ENCODE data around the gene CTRL.
"Not testable (repeated sequence)": the region's sequence is repeated elsewhere in the genome, so short reads cannot be mapped to it uniquely, and the experiment has no call there.

CTRL gene

DNA sequence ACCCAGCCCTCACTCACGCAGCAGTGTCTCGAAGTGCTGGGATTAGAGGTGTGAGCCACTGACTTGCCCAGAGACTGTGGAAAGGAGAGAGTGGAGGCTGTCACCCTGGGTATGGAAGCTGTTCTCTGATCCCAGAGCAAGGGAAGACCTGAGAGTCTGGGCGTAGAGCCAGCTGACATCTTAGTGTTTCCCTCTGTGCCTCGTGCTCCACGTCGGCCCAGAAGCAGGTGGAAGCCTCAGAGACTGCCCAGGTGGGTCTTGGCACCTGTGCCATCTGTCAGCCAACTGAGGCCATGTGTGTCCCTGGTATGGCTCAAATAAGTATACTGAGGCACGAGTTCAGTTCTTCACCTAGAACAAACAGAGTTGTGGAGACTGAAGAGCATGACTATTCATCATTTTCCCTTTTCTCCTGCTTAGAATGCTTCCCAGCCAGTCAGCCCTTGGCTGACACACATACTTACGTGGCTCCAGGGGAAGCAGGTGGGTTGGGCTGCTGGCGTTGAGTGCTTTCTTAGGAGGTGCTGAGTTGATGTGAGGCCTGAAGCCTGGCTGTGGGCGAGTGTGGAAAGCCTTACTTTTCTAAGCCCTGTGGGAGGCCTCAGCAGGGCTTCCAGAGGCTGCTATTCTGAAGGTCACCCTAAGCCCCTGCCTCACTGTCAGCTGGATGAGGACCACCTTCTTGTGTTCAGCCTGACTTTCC, 8.1 kb downstream of the CTRL start:
- DNase-seq = no peak

DNA sequence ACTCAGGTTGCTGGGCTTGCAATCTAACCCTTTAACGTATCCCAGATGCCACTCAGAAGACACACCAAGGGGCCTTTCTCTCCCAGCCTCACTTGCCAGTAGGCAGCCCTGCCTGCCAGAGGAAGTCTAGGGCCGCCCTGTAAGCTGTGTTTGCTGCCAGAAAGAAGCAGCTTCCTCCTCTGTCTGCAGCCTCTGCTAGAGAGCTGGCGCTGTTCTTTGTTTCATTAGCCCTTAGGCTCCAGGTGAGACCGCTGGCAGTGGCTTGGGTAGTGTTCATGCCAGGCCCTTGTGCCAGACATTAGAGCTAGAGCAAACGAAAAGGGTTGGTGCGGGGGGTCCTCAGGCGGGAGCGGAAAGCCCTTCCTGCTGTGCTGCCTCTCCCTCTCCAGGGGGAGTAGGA, 8.9 kb downstream of the CTRL start:
- DNase-seq = no peak

DNA sequence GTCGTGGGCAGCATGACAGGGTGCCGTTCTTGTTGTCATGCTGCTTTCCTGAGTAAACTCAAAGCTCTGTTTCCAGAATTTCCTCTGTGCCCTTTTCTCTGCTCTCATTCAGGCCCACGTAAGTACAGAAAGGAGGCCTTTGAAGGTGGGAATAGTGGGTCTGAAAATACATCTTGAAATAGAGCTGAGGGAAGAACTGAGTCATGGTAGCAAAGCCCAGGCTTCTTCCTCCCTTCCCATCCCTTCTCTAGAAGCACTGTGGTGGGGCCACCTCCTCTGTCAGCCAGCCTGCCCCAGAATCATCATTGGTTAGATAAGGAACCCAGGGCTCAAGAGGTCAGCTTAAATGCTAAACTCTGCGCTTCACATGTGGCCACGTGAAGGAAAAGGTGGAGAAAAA, 9.4 kb downstream of the CTRL start:
- no peak for DNase-seq

DNA sequence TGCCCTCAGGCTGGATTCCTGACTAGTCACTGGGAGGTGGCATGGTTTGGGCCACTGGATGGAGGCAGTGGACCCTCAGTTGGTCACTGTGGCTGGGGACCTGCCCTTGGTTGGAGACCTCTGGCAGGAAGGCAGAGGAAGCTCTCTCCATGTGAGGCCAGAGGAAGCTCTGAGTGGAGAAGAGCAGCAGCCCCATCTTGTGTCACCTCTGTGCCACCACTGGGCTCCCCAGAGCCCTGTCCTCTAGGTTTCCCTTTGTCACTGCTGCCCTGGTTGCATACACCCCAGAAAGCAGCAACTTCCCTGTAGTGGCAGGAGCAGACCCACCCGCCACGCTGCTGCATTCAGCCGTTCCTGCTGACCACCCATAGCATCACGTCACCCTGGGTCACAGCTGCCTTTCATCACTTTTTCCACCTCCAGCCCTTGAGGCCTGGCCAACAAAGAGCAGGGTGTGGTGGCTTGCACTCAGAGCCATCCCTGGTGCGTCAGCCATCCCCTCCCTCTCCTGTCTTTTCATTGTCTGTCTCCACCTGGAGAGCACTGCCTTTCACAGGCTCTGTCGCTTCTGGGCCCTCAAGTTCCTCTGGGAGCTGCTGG, 11.9 kb downstream of the CTRL start:
- DNase-seq = no peak

DNA sequence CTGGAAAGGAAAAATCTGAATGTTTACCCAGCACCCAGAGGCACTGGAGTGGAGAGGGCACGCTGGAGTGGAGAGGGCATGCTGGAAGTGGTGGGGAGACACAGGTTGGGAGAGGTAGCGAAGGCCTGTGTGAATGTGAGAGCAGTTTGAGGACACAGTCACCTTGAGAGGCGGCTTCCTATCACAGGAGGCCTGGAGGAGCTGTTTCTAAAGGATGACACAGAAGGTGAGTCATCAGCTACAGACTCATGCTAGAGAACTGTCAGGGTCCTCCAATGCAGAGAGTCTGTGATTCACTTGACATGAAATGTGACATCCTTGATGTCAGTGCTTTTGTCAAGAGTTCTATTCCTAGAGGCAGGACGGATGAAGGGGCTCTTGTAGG, 13.8 kb downstream of the CTRL start:
- DNase-seq = no peak

DNA sequence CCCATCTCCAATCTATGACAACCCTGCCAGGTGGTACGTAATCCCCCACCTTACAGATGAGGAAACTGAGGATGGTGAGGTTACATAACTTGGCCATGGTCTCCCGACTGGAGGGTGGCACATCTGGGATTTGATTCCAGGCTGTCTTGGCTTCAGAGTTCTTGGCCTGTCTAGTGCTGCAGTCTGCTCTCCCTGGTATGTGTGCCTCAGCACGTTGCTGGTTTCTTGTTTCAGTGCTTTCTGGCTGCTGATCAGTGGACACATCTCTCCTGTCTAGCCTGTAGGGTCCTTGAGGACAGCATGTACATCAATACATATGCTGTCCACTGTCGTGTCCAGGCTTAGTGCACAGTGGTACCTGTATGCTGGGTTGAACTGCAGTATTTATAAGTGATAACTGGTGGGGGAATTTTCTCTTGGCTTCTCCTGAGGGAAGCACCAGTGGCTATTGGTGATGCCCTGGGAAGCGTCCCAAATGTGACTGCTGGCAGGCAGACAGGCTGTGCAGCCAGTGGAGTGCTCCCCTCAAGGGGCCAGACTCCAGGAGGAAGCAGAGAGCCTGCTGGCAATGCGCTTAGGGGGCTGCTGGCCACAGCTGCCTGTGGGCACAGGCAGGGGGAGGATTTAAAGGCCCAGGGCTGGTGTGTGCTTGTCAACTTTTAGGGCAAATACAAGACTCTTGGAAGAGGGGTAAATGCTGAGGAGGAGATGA, 14.4 kb downstream of the CTRL start:
- no peak for DNase-seq

DNA sequence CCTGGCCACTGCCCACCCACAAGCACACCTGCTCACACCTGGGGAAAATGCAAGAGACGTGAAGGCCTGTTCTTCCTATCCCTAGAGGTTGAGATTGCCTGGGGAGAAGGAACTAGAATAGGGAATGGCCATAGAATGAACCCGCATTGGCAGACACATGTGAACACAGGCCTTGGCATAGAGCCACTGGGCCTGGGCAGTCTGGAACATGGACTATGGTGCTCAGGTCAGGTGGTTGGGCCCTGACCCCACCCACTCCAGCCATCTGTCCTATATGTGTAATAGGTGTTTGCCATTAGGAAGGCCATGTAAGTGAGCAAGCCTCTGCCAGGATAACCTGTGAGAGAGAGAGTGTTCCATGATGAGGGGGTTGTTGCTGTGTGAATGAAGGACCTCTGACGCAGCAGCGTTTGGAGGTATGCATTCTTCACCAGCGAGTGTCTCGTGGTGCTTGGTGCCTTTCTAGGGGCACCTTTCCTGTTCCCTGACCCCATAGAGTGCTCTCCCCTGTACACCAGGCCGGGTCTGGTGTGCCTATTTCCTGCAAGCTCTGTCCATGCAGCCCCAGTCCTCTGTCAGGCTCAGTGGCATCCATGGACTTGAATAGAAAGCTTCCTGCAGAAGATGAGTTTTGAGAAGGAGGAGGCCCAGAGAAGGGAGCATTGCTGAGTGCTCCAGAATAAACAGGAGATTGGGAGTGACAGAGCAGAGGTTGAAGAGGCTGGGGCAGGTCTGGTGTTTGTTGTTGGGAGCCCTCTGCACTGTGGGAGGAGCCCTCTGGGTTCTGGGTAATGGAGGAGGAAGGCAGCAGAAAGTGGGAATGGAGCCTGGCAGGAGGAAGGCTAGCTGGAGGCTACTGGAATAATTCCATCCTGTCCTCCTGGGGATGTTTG, 15.6 kb downstream of the CTRL start:
- no peak for DNase-seq

DNA sequence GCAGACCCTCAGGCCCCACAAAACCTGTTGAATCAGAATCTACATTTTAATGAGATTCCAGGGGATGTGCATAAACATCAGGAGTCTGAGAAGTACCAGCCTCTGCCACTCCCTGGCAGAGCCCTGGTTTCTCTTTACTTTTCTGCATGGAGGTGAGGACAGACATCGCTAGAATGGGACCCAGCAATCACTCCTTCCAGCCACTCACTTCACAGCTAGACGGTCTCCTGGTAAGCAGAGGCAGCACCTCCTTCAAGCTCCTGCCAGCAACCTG, 16.2 kb downstream of the CTRL start:
- DNase-seq = not testable (repeated sequence)

DNA sequence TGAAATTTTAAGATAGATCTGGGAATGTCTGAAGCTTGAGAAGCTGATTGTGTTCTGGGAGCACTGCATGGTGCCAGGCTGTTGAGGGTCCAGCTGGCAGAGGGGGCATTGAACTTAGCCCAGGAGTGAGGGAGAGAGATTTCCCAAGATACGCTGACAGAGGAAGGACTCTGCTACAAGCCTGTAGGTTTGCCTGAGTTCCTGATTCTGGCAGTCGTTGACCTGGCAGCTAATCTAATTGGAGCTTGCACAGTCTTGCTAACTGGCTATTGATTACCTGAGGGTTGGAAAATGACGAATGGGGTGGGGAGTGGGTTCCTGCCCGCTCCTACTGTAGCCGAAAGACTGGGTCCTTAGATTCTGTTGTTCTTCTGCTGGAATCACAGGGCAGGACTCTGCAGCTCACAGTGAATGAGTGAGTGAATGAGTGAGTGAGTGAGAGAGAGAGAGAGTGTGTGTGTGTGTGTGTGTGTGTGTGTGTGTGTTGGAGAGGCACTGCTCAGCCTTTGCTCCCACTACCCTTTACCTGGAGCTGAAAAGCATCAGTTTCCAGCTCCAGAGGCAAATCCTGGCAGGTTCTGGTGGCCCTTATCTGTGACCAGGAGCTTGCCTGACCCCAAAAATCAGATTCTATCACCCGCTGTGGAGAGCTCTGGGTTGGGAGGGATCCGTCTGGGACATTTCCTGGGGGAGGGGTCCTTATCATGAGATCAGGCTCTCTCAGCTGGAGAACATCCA, 16.7 kb downstream of the CTRL start:
- DNase-seq = no peak

DNA sequence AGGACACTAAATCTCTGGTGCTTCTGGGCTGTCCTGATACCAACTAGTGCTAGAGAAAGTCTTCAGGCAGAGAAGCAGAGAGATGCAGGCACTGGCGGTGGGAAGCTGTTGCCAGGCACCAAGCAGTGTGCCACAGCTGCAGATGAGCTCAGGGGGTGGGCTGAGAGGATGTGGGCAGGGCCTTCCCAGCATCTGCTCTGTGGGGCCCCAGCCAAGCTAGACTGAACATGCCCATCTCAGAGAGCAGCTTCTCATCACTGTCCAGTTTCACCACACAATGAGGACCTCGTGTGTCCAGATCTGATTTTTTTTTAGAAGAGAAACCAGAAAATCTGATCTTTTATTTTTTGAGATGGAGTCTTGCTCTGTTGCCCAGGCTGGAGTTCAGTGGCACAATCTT, 21.5 kb downstream of the CTRL start:
- DNase-seq = no peak

DNA sequence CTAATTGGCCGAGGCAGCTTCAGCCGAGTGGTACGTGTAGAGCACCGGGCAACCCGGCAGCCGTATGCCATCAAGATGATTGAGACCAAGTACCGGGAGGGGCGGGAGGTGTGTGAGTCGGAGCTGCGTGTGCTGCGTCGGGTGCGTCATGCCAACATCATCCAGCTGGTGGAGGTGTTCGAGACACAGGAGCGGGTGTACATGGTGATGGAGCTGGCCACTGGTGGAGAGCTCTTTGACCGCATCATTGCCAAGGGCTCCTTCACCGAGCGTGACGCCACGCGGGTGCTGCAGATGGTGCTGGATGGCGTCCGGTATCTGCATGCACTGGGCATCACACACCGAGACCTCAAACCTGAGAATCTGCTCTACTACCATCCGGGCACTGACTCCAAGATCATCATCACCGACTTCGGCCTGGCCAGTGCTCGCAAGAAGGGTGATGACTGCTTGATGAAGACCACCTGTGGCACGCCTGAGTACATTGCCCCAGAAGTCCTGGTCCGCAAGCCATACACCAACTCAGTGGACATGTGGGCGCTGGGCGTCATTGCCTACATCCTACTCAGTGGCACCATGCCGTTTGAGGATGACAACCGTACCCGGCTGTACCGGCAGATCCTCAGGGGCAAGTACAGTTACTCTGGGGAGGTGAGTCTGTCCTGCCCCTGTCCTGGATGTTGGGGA, 22.5 kb downstream of the CTRL start:
- DNase-seq = no peak

DNA sequence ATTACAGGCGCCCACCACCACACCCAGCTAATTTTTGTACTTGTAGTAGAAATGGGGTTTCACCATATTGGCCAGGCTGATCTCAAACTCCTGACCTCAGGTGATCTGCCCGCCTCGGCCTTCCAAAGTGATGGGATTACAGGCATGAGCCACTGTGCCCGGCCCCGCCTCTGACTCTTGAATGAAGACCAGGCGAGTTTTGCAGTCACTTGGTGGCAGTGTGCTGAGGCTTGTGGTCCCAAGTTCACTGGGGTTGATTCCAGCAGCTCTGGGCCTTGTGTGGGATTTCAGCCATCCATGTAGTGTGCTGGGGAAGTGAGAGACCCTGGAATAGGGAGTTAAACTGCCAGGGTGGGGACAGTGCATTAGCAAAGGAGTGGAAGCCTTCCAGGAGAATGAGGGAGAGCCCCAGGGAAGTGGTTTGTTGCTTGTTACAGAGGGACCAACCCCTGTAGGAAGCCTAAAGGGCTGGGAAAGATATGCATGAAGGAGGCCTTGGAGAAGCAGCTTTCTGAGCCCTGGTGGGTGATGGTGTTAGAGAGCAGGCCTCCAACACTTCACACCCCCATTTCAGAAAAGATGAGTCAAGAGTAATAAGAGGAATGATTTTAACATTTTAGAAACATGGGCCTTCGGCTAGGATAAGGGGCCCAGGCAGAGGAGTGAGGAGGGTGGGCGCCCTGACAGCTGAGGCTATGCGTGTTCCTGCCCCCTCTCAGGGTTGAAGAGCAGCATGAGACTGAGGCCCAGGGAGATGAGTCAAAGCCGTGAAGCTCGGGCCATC, 24.1 kb downstream of the CTRL start:
- DNase-seq = no peak

DNA sequence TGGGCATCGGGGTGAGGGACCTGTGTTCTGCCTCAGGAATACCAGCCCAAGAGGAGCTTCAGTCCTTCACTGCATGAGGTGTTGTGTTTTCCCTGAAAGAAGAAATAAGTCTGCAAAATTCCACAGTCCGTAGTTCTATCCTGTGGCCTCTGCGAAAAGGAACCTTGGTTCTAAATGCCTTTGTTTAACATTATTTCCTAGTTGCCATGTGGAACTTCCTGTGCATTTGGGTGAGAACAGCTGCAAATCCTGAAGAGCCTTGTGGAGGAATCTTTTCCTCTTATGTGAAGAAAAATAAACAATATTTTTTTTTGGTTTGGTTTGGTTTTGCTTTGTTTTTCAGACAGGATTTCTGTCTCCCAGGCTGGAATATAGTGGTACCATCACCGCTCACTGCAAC, 28.8 kb downstream of the CTRL start:
- no peak for DNase-seq

DNA sequence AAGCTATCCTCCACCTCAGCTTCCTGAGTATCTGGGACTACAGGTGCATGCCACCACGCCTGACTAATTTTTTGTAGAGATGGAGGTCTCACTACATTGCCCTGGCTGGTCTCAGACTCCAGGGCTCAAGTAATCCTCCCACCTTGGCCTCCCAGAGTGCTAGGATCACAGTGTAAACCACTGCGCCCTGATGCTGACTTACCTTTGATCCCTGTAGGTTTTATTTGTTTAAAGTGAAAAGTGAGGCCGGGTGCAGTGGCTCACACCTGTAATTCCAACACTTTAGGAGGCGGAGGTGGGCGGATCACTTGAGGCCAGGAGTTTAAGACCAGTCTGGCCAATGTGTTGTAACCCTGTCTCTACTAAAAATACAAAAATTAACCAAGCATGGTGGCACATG, 29.9 kb downstream of the CTRL start:
- no peak for DNase-seq

DNA sequence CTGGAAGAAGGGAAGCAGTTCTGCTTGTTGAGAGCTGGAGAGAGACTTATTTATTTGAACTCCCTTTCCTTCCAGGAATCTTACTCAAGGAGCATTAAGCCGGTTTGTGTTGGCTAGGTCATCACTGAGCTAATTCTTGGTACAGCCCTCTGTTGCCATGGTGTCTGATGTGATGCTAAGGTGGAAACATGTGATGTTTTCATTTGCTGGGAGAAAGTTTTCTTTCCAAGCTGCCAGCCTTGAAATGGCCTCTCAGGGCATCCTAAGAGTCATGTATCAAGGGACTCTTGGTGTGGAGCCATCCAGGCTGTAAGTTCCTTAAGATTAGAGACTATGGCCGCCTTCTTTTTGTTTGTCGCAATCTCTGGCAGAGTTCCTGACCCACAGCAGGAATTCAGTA, 34.4 kb downstream of the CTRL start:
- DNase-seq = no peak

DNA sequence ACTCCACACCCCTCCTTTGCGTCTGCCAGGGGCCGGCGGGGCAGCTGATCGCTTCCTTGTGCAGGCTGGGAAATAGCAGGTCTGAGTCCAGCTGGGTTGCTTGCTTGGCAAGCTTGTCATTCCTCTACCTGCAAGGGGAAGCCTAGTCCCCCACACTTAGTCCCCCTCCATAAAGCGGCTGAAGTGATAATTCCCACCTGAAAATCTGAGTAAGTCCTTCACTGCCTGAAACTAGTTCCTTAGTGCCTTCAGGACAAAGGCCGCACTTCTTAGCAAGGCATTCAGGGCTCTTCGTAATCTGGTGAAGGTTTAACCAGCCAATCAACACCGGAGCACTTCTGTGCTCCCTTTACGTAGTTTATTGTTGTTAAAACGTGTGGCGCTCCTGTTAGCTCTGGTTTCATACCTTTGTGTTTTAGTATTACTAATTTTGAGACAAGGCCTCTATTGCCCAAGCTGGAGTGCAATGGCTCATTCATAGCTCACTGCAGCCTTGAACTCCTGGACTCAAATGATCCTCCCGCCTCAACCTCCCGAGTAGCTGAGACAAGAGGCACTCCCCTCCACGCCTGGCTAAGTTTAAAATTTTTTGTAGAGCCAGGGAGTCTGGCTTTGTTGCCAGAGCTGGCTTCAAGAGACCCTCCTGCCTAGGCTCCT, 37.8 kb downstream of the CTRL start:
- DNase-seq = no peak

DNA sequence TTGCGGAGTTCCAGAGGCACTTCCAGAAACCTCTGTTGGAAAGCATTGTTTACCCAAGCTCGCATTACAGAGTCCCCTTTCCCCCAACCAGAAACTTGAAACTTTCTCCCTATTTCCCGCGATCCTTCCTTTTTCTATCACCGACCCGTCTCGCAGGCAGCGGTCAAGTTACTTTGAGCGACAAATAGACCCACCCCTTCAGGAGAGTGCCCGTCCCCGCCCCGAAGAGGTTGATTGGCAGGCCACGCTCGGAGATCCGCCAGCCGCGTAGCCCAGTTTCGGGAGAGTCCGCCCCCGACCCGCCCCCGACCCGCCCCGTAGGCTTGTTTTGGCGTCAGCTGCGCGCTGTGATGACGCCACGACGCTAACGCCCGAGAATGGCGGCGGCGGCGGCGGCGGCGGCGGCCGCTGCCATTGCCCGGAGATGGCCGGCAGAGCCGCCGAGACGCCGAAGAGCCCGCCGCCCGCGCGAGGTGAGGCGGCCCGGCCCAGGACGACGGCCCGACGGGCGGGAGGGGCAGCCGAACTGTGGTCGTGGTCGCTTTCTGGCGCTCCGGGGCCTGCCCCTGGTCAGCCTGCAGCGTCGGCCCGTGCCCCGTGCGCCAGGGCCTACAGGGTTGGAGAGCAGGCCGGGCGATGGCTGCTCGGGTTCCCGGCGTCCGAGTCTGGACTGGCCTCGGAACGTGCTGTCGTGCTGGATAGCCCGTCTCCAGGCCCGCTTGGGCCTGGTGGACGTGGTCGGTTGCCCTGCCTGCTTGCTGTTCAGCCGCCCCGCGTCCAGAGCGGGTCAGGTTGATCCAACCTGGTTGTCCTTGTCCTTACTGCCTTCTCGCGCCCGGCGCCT, 38.5 kb downstream of the CTRL start, which contains the start of gene PSKH1:
TSS of gene PSKH1 (plus strand) at position 356 of the 844 bp plus-strand sequence. CDS start 15,496 bp downstream, outside the sequence.
- DNase-seq = peak; percentile 95

DNA sequence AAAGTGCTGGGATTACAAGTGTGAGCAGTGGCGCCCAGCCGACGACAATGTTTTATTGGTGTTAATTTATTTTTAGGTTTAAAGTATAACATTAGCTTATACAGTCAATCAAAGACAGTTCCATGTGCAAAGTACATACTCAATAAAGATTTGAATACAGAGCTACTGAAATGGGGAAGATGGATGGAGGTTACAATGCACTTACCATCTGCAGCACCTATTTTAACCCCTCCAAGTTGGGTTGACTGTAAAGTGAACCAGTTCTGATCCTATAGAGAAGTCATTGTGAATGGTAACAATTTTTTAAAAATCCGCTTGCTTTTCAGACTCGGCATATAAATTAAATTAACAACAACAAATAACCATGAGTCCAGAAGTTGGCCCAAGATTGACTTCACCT, 39.3 kb downstream of the CTRL start:
- no peak for DNase-seq

DNA sequence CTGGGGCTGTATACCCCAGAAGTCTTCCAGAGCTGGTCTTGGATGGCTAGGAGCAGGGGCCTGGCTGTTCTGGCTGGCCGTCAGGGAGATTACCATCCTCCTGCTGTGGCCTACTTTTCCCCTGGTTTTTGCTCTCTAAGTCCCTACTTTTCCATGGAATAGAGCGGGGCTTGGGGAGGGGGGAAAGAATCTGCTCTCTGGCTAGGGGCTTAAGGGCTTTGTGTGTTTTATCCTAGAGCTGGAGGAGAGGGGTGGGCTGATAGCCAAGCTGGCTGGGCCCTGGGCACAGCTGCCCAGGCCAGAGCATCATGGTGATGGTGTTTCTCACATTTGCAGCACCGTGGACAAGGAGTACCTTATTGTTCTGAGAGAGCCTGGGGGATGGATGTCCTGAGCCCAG, 43.3 kb downstream of the CTRL start:
- no peak for DNase-seq

DNA sequence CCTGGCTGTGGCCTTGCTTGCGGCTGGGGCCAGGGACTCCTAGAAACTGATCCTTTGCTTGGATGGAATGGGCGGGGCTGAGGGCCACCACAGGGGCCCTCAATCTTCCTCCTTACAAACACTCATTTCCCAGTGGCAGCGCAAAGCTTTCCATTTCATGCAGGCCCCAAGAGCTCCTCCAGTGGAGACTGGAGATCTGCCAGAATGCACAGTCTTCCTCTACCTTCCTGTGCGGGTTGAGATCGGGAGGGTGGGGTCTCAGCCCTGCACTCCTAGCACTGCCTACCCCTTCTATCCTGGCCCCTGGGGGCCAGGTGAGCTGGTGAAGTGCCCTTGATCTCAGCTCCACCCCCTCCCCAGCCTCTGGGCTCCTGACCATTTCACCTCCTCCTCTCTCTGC, 45.3 kb downstream of the CTRL start:
- DNase-seq = no peak
